ENCODE data around the gene INSM1. TPM values are rescaled to one million over a fixed set of nuclear protein-coding genes. Genes with fewer than 3 reads are reported as not detected.

Gene INSM1
- not detected in 2 replicates for total RNA-seq

GRCh38 chr20:20367575-20368417 is at the start of gene INSM1:
Gene INSM1 (plus strand): TSS chr20:20368104. CDS start chr20:20368268, 164 bp downstream.

